HTR-8/SVneo (cell line): Measurements from ENCODE around the gene TUBB8B.
"Not testable (repeated sequence)": the region's sequence is repeated elsewhere in the genome, so short reads cannot be mapped to it uniquely, and the experiment has no call there.

Experiments
- DNase-seq: peaks from one replicate; pipeline ENCODE4 v3.0.0; 2011; ENCODE audit warnings: low spot score, mixed read lengths; ENCODE audit not compliant: insufficient read length
- FAIRE-seq: peaks from 2 replicates; lab custom pipeline; 2011; peaks lifted over from hg19 to GRCh38; lab: Jason Lieb, UNC

TUBB8B gene

GRCh38 chr18:48696-49095 lies 719 bp downstream of the TUBB8B start:
- not testable (repeated sequence) for FAIRE-seq, DNase-seq

GRCh38 chr18:13177-13576 lies 36.2 kb downstream of the TUBB8B start:
- not testable (repeated sequence) for FAIRE-seq, DNase-seq

- FAIRE-seq, DNase-seq: not testable (repeated sequence)
These were observed 36.6 kb downstream of the TUBB8B start for GRCh38 chr18:12773-13172.

GRCh38 chr18:11383-12274 lies 37.8 kb downstream of the TUBB8B start:
- FAIRE-seq, DNase-seq: not testable (repeated sequence)

GRCh38 chr18:10624-11184 lies 38.7 kb downstream of the TUBB8B start:
- not testable (repeated sequence) for FAIRE-seq

GRCh38 chr18:9937-10336 lies 39.5 kb downstream of the TUBB8B start:
- not testable (repeated sequence) for FAIRE-seq, DNase-seq

More at GRCh38 chr18:10624-11184, 38.7 kb downstream of the TUBB8B start:
- not testable (repeated sequence) for DNase-seq
